ENCODE results near the gene HLA-C.
"Not testable (repeated sequence)": the region's sequence is repeated elsewhere in the genome, so short reads cannot be mapped to it uniquely, and the experiment has no call there.

The HLA-C gene

GRCh38 chr6:31271641-31272357 lies at the start of gene HLA-C:
Gene HLA-C (minus strand): TSS chr6:31272092. CDS start chr6:31272071, 21 bp downstream.
- DNase-seq (peak; percentile 86), ATAC-seq (peak; percentile 92)

- ATAC-seq (no peak), DNase-seq (no peak)
Measured at GRCh38 chr6:31321005-31321707, 49.3 kb upstream of the HLA-C start.

GRCh38 chr6:31317036-31317435 lies 45.1 kb upstream of the HLA-C start:
- DNase-seq (no peak), ATAC-seq (no peak)

GRCh38 chr6:31309641-31310040 lies 37.7 kb upstream of the HLA-C start:
- no peak for ATAC-seq
- no peak for DNase-seq

- no peak for DNase-seq
- ATAC-seq, result no peak
Measured at GRCh38 chr6:31308845-31309175, 36.9 kb upstream of the HLA-C start.

- DNase-seq, result peak; percentile 60
- ATAC-seq, result peak; percentile 65
Measured at GRCh38 chr6:31308050-31308844, 36.4 kb upstream of the HLA-C start.

- DNase-seq, result no peak
- no peak for ATAC-seq
Measured at GRCh38 chr6:31307669-31308049, 35.8 kb upstream of the HLA-C start.

GRCh38 chr6:31305703-31306219 lies 33.9 kb upstream of the HLA-C start:
- no peak for DNase-seq
- peak; percentile 40 for ATAC-seq

GRCh38 chr6:31304683-31305082 lies 32.8 kb upstream of the HLA-C start:
- no peak for DNase-seq
- no peak for ATAC-seq

GRCh38 chr6:31300797-31301196 lies 28.9 kb upstream of the HLA-C start:
- ATAC-seq (no peak), DNase-seq (no peak)

GRCh38 chr6:31299947-31300346 lies 28.1 kb upstream of the HLA-C start:
- DNase-seq (no peak), ATAC-seq (no peak)

- DNase-seq (no peak), ATAC-seq (no peak)
Measured at GRCh38 chr6:31299511-31299910, 27.6 kb upstream of the HLA-C start.

GRCh38 chr6:31294056-31294455 lies 22.2 kb upstream of the HLA-C start:
- ATAC-seq (no peak), DNase-seq (no peak)

- DNase-seq (no peak), ATAC-seq (no peak)
Measured at GRCh38 chr6:31293343-31293742, 21.5 kb upstream of the HLA-C start.

- DNase-seq, result no peak
- ATAC-seq, result no peak
Measured at GRCh38 chr6:31289788-31290187, 17.9 kb upstream of the HLA-C start.

GRCh38 chr6:31287619-31288018 lies 15.7 kb upstream of the HLA-C start:
- ATAC-seq (no peak), DNase-seq (no peak)

GRCh38 chr6:31285982-31286381 lies 14.1 kb upstream of the HLA-C start:
- ATAC-seq (no peak), DNase-seq (no peak)

GRCh38 chr6:31285486-31285885 lies 13.6 kb upstream of the HLA-C start:
- DNase-seq, result no peak
- no peak for ATAC-seq

GRCh38 chr6:31279647-31280046 lies 7.8 kb upstream of the HLA-C start:
- ATAC-seq, DNase-seq: not testable (repeated sequence)

- peak; percentile 25 for ATAC-seq
- DNase-seq, result peak; percentile 49
Measured at GRCh38 chr6:31272836-31273626, 1.1 kb upstream of the HLA-C start.

- DNase-seq, result no peak
- ATAC-seq, result no peak
Measured at GRCh38 chr6:31272436-31272835, 544 bp upstream of the HLA-C start.

Measured in stimulated activated naive CD8-positive, alpha-beta T cell treated with anti-CD3 and anti-CD28 coated beads, Interleukin-15, Interleukin-2, amounts not matched to agents 100 U/mL and 50 U/mL, for 24 hours (primary cell).